ENCODE data around the gene SCAMP1.
A peak's percentile ranks its signal among the peaks of the same experiment; 100 is the strongest.
"Not testable (repeated sequence)": the region's sequence is repeated elsewhere in the genome, so short reads cannot be mapped to it uniquely, and the experiment has no call there.

Gene SCAMP1

DNA sequence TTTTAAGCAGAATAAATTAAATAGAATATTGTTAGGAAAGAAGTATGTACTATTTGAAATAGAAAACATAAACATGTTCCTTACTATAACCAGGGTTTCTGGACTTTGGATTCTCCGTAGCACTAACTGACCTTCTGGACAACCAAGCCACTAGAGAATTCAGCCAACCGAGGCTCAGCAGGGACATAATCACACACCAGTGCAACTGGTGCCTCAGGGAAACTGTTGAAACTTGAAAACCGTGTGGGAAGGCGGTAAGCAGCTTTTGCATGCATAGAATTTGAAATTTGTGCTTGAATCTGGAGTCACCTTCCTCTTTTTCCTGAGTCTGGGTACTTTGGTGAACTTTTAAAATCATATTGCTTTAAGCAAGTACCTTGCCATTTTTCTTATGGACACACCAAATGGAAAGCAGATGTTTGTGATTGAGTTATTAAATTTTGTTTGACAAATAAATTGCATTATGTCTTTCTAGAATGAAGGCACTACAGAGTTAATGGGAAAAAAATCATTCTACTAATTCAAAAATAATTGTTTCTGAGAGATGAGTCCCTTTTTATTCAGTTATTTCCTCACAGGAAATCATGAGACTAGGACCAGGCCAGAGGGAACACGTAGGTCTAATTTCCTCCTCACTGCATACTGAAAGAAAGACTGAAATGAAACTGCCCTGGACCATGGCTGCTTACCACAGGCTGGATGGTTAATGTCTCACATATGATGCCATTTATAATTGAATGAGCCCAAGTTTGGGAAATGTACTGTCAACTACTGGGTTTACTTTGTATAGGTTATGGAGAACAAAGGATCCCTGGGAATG lies 20.6 kb upstream of the SCAMP1 start:
- TF ChIP-seq GATA1 (IDR thresholded peaks at IDR 0.05; ENCODE audit: low read depth, low read length) (no peak), POLR2A (IDR thresholded peaks at IDR 0.05; ENCODE audit: low read length) (no peak)
- no peak for DNase-seq

DNA sequence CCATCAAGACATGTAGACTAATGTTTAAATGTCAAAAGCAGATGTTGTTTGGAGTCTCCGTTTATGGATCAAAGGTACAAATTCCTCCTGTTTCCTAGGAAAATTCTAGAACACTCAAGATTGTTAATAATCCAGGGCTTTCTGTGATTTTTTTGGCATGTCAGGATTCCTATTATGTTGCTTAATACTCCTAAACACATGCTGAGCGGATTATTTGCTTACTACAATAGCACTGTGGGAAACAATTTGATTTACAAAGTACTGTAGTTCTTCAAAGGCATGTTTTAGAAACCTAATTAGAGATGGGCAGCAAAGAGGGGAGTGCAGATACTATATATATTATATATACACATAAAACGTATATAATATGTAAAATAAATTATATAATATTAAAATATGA lies 19.0 kb upstream of the SCAMP1 start:
- no peak for TF ChIP-seq GATA1 (IDR thresholded peaks at IDR 0.05; ENCODE audit: low read depth, low read length)
- TF ChIP-seq POLR2A (IDR thresholded peaks at IDR 0.05; ENCODE audit: low read length), result no peak
- DNase-seq, result no peak

DNA sequence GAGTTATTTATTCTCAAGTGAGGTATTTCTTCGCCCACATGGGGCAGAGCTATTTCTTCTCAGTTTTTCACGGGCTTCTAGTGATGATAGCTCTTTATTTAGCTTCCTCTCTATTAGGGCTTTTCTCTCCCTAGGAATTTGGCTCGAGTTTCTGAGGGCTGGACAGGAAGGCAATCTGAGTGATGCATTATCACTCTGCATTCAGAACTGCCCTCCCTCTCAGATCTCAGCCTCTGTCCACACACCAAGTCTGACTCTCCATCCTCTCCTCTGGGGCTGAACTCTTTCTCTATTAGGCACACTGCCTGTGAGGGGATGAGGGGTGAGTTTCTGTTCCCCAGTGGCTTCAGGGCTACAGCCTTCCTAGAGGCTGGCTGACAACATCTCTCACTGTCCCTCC lies 14.9 kb upstream of the SCAMP1 start:
- no peak for DNase-seq
- TF ChIP-seq POLR2A (IDR thresholded peaks at IDR 0.05; ENCODE audit: low read length) (no peak), GATA1 (IDR thresholded peaks at IDR 0.05; ENCODE audit: low read depth, low read length) (no peak)

DNA sequence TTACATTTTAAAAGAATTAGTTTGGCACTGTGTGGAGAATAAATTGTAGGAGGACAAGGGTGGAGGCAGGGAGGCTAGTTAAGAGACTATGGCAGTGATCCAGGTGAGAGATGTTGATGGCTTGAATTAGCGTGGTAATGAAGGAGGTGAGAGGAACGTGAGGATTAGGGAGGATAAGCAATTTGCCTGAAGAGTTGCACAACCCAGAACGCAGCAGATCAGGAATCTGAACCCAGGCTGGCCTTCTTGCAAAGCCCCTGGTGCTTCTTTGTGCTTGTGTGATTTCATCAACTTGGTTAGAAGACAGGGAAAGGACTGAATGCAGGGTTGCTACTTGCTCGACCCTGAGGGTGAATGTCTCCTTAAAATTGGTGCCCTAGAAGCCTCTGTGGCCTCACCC lies 6.9 kb upstream of the SCAMP1 start:
- no peak for DNase-seq
- TF ChIP-seq POLR2A (IDR thresholded peaks at IDR 0.05; ENCODE audit: low read length) (no peak), GATA1 (IDR thresholded peaks at IDR 0.05; ENCODE audit: low read depth, low read length) (no peak)

DNA sequence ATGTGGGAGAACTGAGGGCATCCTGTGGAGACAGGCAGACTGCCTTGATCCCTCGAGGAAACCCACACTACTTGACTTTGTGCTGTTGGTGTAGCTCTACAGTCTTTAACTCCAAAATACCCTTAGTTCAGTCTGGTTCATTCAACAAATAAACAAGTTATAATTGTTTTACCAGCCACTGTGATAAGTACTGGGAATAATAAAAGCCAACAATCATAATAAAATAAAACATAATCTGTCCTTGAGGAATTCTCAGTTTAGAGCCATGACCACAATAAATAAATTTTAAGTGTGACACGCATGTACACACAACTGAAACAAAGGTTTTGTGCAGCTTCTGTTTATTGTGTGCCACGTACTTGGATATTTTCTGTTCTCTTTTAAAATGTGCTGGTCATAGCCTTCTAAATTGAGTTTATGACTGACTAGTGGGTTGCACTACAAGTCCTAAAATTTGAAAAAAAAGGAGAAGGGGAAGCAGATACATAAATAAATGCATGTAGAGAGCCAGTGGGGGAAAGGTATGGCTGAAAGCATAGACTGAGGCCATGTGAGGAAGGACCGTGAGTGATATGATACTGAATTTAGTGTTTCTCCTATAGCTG lies 6.2 kb upstream of the SCAMP1 start:
- no peak for TF ChIP-seq POLR2A (IDR thresholded peaks at IDR 0.05; ENCODE audit: low read length)
- no peak for TF ChIP-seq GATA1 (IDR thresholded peaks at IDR 0.05; ENCODE audit: low read depth, low read length)
- DNase-seq, result no peak

DNA sequence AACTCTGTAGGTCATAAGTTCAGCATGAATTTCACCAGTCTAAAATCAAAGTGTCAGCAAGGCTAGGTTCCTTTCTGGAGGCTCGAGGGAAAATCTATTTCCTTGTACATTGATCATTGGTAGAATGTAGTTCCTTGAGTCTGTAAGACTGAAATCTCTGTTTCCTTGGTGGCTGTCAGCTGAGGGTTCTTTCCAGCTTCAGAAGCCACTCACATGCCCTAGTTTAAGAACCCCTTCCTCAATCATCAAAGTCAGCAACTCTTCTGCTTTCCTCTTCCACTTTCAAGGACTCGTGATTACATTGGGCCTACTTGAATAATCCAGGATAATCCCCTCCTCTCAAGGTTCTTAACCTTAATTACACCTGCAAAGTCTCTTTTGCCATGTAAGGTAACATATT lies 4.9 kb upstream of the SCAMP1 start:
- TF ChIP-seq POLR2A (IDR thresholded peaks at IDR 0.05; ENCODE audit: low read length) (no peak), GATA1 (IDR thresholded peaks at IDR 0.05; ENCODE audit: low read depth, low read length) (no peak)
- DNase-seq, result no peak

DNA sequence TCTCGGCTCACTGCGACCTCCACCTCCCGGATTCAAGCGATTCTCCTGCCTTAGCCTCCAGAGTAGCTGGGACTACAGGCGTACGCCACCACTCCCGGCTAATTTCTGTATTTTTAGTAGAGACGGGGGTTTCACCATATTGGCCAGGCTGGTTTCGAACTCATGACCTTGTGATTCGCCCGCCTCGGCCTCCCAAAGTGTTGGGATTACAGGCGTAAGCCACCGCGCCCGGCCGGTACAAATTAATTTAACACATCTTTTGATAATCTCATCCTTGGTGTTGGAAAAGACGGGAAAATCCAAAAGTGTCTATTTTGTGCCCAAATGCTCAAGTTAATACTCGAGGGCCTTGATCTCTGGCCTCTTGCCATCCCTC lies 974 bp upstream of the SCAMP1 start:
- not testable (repeated sequence) for DNase-seq

DNA sequence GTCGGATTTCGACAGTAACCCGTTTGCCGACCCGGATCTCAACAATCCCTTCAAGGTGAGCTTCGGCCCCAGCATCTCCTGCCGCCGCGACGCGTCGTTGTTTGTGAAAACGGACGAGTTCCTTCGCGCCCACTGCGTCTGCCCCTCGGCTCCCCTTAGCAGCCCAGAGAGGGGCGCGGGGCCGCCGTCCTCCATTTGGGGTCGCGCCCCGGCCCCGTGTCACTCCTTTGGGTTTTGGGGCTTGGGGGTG lies 182 bp downstream of the SCAMP1 start:
- TF ChIP-seq GATA1 (IDR thresholded peaks at IDR 0.05; ENCODE audit: low read depth, low read length) (no peak), POLR2A (IDR thresholded peaks at IDR 0.05; ENCODE audit: low read length) (no peak)

DNA sequence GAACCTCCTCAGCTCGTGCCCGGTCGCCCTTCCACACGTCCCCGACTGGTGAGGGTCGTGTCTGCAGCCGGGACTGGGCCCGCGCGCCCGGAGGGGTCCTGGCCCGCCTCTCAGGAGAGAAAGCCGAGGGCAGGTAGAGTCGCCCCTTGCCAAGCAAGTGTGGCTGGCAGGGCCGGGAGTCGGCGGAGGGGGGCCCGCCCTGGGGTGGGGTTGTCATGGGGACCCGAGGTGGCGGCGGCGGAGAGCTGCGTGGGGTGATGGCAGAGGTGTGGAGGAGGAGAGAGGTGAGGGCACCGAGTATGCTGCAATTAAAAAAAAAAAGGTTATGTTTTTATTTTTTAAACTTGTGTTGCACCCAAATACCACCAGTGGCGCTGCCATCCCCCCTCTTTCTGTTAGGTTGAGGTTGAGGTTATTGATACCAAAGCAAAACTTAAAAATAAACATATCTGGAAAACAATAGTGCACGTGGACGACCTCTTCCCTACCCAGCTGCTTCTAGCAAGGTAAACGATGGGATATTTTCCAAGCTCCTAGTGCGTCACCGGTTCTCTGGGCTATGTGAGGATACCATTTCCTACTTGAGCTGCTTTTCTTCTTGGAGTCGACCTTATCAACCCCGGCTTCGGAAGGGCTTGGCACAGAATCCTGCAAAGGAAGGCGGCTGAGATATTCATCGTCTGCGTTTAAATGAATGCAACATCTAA lies 660 bp downstream of the SCAMP1 start:
- TF ChIP-seq GATA1 (IDR thresholded peaks at IDR 0.05; ENCODE audit: low read depth, low read length) (no peak), POLR2A (IDR thresholded peaks at IDR 0.05; ENCODE audit: low read length) (no peak)
- peak; percentile 65 to 73 for DNase-seq

More for the DNA sequence above, 182 bp downstream of the SCAMP1 start:
- DNase-seq, result no peak

DNA sequence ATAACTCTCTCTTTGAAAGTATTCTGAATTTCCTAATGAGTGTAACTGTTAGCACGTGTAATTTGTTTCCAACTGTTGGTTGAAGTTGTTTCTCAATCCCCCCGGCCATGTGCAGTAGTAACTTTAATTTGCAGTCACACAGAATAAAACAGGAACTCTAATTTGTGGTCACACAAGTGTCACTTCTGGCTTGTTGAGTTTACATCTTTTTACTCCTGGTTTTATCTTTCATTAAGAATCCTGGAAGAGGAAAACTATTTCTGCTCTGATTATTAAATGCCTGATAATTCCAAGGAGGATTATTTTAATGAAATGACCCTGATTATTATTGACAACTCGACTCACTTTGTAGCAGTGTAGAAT lies 1.2 kb downstream of the SCAMP1 start:
- TF ChIP-seq GATA1 (IDR thresholded peaks at IDR 0.05; ENCODE audit: low read depth, low read length) (no peak), POLR2A (IDR thresholded peaks at IDR 0.05; ENCODE audit: low read length) (no peak)
- no peak for DNase-seq

DNA sequence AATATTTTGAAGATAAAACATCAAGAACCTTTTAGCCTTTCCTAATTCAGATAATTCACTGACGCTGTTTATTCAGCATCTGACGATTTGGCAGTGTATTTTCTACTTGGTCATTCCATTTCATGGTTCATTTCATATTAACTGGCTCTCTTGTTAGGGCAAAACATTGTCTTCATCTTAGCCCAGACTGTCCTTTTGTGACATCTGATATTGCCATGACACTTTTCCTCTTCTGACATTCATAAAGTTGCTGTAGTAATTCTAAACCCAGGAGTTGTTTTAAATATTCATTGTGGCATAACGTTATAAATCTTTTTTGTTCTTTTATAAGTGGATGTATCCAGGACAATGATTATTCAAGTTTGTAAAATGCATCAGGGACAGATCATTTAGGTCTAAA lies 1.8 kb downstream of the SCAMP1 start:
- no peak for TF ChIP-seq POLR2A (IDR thresholded peaks at IDR 0.05; ENCODE audit: low read length)
- TF ChIP-seq GATA1 (IDR thresholded peaks at IDR 0.05; ENCODE audit: low read depth, low read length), result no peak
- no peak for DNase-seq

DNA sequence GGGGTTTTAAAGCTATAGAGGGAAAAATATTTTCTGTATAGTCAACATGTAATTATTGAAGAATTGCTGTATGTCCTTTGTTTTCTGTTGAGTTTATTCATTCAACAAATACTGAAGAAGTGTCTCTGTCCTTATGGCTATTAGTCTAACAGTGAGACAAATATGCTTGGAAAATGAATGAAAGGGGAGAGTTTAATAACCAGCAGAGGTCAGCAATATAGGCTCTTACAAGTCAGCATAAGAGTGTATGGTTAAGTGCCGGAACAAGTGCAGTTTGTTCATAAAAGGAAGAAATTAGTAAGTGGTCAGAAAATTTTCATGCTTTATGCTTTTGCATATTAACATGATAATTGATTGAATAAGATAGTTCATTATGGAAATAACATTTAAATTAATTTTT lies 3.6 kb downstream of the SCAMP1 start:
- peak in 1 of 2 experiments; percentile 11 for DNase-seq
- TF ChIP-seq GATA1 (IDR thresholded peaks at IDR 0.05; ENCODE audit: low read depth, low read length) (no peak), POLR2A (IDR thresholded peaks at IDR 0.05; ENCODE audit: low read length) (no peak)

DNA sequence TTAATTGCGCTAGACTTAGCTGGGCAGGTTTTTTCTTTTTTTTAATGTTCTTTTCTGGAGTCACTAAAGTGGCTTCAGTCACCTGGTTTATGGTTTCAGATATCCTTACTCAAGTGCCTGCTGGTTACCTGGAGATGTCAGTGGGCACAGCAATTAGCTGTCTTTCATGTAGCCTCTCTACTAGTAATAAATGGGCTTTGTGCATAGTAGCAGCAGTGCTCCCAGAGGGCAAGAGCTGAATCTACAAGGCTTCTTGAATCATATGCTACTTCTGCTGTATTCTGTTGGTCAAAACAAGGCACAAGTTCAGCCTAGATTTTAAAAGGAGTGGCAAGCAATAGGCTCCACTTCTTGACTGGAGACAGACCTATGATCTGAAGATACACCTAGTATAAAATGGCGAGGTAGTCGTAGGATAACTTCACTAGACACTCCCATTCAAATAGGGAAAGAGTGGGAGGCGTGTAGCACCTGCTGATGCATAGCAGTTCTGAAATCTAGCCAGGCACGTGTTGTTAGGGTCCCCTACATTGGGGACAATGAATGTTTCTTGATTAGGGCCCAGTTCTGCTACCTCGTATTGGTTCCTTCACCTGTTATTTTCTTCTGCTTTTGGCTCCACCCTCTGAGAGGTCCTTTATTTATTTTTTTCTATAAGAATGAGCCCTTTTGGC lies 7.0 kb downstream of the SCAMP1 start:
- TF ChIP-seq GATA1 (IDR thresholded peaks at IDR 0.05; ENCODE audit: low read depth, low read length) (no peak), POLR2A (IDR thresholded peaks at IDR 0.05; ENCODE audit: low read length) (no peak)

DNA sequence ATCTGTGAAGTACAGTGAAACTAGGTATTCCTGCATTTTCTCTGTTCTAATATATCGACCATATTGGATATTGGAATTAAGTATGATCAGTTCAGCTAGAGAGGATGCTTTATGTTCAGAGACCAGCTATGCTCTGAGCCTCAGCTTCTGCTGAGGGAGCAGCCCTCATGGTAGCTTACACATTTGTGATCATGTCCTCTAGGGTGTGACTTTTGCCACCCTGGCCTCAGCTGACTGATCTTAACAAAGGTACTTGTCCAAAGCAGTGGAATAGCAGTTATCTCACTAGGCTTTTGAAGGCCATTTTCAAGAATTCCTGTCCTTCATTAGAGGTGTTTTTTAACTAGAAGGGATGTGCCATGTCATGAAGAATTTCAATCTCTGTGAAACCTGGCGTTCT lies 9.3 kb downstream of the SCAMP1 start:
- peak in 1 of 2 experiments; percentile 9 for DNase-seq
- TF ChIP-seq POLR2A (IDR thresholded peaks at IDR 0.05; ENCODE audit: low read length) (no peak), GATA1 (IDR thresholded peaks at IDR 0.05; ENCODE audit: low read depth, low read length) (no peak)

More for the DNA sequence above, 7.0 kb downstream of the SCAMP1 start:
- no peak for DNase-seq
